HPDE6-E6E7 (cell line): ENCODE measurements around the gene DIP2C.

ENCODE experiments used
- DNase-seq: peaks from one replicate; pipeline ENCODE4 v3.0.0; 2011; ENCODE audit warnings: missing footprints; ENCODE audit errors: extremely low spot score

The DIP2C gene

DNA sequence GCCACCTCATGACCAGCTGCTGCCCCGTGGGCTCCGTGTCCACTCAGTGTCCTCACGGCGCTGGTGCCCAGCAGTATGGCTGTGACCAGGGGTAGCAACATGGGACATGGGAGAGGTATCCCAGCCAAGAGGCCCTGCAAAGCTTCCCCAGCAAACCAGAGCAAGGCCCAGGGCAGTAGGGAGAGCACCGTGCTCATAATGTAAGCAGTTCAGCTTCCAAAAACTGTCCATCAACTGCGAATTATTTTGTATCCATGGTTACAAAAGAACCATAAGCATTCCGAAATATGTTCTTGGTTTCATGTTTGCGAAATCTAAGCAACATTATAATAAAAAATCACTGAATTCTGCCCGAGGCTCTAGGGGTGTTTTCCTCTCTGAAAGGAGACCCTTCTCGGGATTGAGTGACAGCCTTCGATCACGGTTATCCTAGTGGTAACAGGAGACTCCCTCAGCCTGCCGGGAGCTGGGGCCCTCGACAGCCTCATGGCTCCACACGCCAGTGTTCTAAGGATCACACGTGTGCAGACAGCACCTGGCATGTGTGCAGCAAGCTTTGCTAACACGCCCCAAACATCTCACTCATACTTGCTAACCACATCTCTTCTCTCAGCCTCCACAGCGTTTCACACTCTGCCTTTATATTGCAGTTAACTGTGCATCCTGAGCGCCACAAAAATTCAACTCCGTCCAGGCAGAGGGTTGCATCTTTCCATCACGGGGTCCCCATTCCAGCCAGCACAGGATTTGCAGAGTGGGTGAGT, 117.6 kb downstream of the DIP2C start:
- DNase-seq: no peak

DNA sequence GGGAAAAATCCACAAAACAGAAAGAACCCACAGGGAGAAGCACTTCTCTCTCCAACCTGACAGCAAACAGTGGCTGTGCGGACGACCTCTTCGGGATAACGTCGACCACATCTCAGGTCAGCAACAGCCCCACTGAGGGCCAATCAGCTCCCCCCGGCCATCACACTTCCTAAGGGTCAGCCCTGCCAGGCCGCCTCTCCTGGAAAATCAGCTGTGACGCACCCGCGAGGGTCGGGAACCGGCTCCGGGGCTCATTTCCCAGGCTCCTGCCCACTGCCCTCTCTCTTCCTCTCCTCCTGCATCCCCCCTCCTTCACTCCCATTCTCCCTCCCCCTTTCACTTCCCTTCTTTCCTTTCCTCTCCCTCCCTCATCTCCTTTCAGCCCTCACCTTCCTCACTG, 118.3 kb downstream of the DIP2C start:
- DNase-seq: no peak

GRCh38 chr10:570628-571163, 118.8 kb downstream of the DIP2C start:
- no peak for DNase-seq

- no peak for DNase-seq
These were observed 119.4 kb downstream of the DIP2C start for GRCh38 chr10:569961-570627.

GRCh38 chr10:568848-569247, 120.6 kb downstream of the DIP2C start:
- no peak for DNase-seq

DNA sequence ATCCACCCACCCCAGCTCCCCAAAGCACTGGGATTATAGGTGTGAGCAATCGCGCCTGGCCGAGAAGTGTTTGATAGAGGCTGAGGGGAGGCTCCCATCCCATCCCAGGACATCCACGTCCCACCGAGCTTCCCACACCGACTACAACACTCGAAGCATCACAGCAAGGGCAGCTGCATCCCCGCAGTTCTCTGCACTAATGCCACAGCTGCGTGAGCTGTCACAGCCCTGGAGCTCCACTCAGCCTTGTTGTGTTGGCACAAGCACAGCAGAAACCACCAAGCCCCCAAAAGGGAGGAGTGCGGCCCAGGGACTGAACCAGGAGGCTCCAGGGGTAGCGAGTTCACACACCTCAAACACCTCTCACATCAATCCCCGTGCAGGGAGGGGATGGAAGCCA, 121.6 kb downstream of the DIP2C start:
- DNase-seq: no peak

- DNase-seq: no peak
These were observed 123.1 kb downstream of the DIP2C start for GRCh38 chr10:566241-566885.

GRCh38 chr10:565676-566075, 123.8 kb downstream of the DIP2C start:
- no peak for DNase-seq

GRCh38 chr10:565146-565545, 124.3 kb downstream of the DIP2C start:
- DNase-seq: no peak

GRCh38 chr10:563827-564226, 125.6 kb downstream of the DIP2C start:
- no peak for DNase-seq

- DNase-seq: no peak
These were observed 127.3 kb downstream of the DIP2C start for GRCh38 chr10:562142-562541.

DNA sequence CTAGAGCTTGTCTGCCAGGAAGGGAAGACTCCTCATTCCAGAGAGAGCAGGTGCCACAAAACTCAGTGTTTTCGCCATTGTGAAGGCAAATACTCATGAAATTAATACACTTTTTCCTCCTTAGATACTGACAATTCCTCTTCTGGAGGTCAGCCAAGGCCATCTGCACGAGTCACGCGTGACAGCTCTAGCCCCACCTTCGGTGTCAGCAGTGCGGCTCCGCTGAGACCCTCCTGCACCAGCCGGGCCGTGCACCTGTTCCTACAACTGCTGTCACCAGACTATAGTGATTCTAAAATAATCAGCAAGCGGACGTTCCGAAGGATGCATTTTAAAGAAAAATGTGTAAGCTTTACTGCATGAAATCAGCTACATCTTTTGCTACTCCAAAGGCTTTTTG, 127.7 kb downstream of the DIP2C start:
- DNase-seq: no peak

- no peak for DNase-seq
These were observed 129.0 kb downstream of the DIP2C start for GRCh38 chr10:560314-560992.

GRCh38 chr10:559767-560047, 129.8 kb downstream of the DIP2C start:
- no peak for DNase-seq

- no peak for DNase-seq
These were observed 130.3 kb downstream of the DIP2C start for GRCh38 chr10:558891-559766.

- no peak for DNase-seq
These were observed 131.1 kb downstream of the DIP2C start for GRCh38 chr10:558364-558763.

DNA sequence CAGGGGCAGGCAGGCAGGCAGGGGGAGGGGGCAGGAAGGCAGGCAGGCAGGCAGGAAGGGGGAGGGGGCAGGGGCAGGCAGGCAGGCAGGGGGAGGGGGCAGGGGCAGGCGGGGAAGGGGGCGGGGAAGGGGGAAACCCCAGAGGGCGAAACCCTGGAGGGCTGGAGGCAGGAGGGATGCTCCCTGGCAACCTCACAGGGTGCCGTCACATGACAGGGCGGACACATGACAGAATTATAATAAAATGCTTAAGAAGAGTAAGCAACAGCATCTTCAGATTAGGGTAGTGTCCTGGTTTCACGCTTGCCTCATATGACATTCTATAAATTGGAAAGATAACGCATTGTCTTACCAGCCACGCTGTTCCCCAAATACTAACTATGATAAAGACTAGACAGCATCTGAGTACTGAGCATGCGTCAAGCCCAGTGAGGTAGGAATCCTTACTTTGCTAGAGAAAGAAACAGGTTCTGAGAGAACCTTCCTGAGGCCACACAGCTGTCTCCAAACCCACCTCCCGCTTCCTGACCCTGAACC, 131.6 kb downstream of the DIP2C start:
- no peak for DNase-seq

DNA sequence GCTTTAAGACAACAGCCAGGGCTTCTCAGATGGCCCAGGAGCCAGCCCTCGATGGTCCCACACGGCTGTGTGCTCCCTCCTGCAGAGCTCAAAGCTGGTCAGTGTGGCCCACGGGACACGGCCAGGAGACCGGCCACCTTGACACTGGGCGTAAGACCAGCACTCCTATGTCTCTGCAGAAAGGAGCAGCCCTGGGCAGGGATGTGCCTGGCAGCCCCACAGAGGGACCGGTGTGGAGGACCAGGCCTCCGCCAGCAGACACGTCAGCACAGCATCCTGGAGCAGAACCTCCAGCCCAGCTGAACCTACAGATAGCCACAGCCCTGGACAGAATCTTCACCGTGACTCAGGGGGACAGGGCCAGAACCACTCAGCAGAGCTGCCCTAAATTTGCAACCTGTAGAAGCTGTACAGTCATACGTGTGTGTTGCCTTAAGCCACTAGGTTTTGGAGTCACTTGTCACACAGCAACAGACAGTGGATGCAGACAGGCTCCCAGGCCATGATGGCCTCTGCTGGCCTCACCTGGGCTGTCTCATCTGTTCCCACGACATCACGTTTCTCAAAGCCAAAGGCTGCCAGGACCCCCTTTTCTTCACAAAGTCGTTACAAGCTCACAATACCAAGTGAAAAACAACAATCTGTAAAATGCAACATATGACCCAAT, 132.4 kb downstream of the DIP2C start:
- no peak for DNase-seq

GRCh38 chr10:555682-556350, 133.7 kb downstream of the DIP2C start:
- DNase-seq: no peak

DNA sequence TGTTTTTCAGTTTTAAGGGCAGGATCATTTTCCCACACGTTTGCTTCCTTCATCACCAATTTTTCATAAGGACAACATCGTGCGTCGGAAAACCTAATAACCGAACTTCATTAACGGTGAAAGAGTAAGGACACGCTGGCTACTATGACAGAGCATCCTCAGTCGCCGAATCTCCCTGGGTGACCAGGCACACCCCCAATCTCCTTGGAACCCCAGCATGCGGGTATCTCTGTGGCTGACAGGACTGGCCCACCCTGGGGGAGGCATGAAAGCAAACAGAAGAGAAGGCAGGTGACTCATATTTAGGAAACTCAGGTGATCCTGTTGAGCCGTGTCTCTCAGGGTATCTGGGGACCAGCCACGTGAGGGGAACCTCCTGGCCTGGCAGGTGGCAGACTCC, 134.2 kb downstream of the DIP2C start:
- no peak for DNase-seq
